ENCODE data around the gene IL2RG.

GRCh38 chrX:71117358-71117757, 6.0 kb upstream of the IL2RG start:
- TF ChIP-seq CTCF (IDR thresholded peaks at IDR 0.05): no peak
- no peak for TF ChIP-seq POLR2A (IDR thresholded peaks at IDR 0.05)

Data from Peyer's patch (tissue), 4 donors.